Lung (tissue), 12 donors: Measurements from ENCODE around the gene PTRHD1. TPM values are rescaled to one million over a fixed set of nuclear protein-coding genes. Genes with fewer than 3 reads are reported as not detected.

Source experiments
- ATAC-seq: fragments of 200-7000 bp; cut with Tn5 transposase; one replicate; pipeline ENCODE4 v1.9.1; 2020; ENCODE audit warnings: moderate number of reproducible peaks; ENCODE audit not compliant: insufficient read depth, low FRiP score
- DNase-seq, 3 donors: peaks; one replicate each; pipeline ENCODE4 v3.0.0-alpha.2; 2013 to 2017
- H3K27ac ChIP-seq, 2 donors: one replicate each; pipeline ENCODE4 v1.5.1; 2013; ENCODE audit warnings: mild to moderate bottlenecking in 2 of 2, moderate library complexity in 2 of 2, control low read depth in 1 of 2, inconsistent platforms in 1 of 2, low read depth in 1 of 2, low read length in 1 of 2
- H3K27me3 ChIP-seq, 3 donors: one replicate each; pipeline ENCODE4 v1.5.1; 2013; ENCODE audit warnings: low read length in 2 of 3; ENCODE audit not compliant: control insufficient read depth in 3 of 3, insufficient read depth in 3 of 3
- H3K36me3 ChIP-seq, 4 donors: one replicate each; pipeline ENCODE4 v1.5.1; 2013; ENCODE audit warnings: low read length in 4 of 4, mild to moderate bottlenecking in 1 of 4, moderate library complexity in 1 of 4; ENCODE audit not compliant: control insufficient read depth in 4 of 4, insufficient read depth in 4 of 4
- H3K4me1 ChIP-seq, 5 donors: one replicate each; pipeline ENCODE4 v1.5.1; 2013; ENCODE audit warnings: low read length in 5 of 5, mild to moderate bottlenecking in 2 of 5, moderate library complexity in 1 of 5; ENCODE audit not compliant: control insufficient read depth in 5 of 5, insufficient read depth in 5 of 5
- H3K4me3 ChIP-seq: one replicate; pipeline ENCODE4 v1.5.1; 2013; ENCODE audit warnings: mild to moderate bottlenecking, control low read depth, moderate library complexity
- H3K9ac ChIP-seq, 2 donors: one replicate each; pipeline ENCODE4 v1.5.1; 2013; ENCODE audit warnings: low read length in 2 of 2, control low read depth in 1 of 2; ENCODE audit not compliant: insufficient read depth in 1 of 2
- H3K9me3 ChIP-seq, 4 donors: one replicate each; pipeline ENCODE4 v1.5.1; 2013; ENCODE audit warnings: low read length in 3 of 4, mild to moderate bottlenecking in 1 of 4, moderate library complexity in 1 of 4; ENCODE audit not compliant: control insufficient read depth in 4 of 4, insufficient read depth in 3 of 4
- CTCF ChIP-seq: IDR thresholded peaks from 2 replicates; pipeline ENCODE4 v1.5.1; 2012; ENCODE audit warnings: mild to moderate bottlenecking; ENCODE audit errors: control extremely low read depth, extremely low read depth
- WGBS, 2 donors: extraction: QIAGEN DNeasy Blood & Tissue Kit; methylation state at CpG; one replicate each; pipeline ENCODE4 v1.1.7; 2013; 5-methylcytosine and 5-hydroxymethylcytosine counted together
- polyA plus RNA-seq, 2 donors: library from polyadenylated mRNA; stranded (reverse); fragments of 200-250 nt; gene quantifications; one replicate each; pipeline ENCODE4 v1.2.1, GENCODE V29; 2013
- total RNA-seq, 2 donors: library from RNA; depleted of rRNA in 1 of 2; stranded (reverse); fragments of >200 nt in 1 of 2; gene quantifications; one replicate each; pipeline ENCODE4 v1.2.1, GENCODE V29; 2014 to 2021
- donor health status: control.
- donor health status: control.
- donor health status: Bipolar disorder and iron deficiency.
- donor health status: healthy.
- donor health status: DM: yes; HTN: yes; CAD: no.

The PTRHD1 gene
- total and polyA plus RNA-seq, 4 donors = 22.3 to 39.2 (median 32.3) TPM

- H3K9ac ChIP-seq = no peak overlapping the region
- WGBS, 2 donors = 80 to 87% methylated on average over 9 of the region's 9 CpGs
Measured at GRCh38 chr2:24832521-24832920, 39.3 kb upstream of the PTRHD1 start.

GRCh38 chr2:24832073-24832461 lies 38.9 kb upstream of the PTRHD1 start:
- ATAC-seq = no peak

More at GRCh38 chr2:24832521-24832920, 39.3 kb upstream of the PTRHD1 start:
- H3K27ac ChIP-seq = no peak overlapping the region
- no peak overlapping the region for H3K4me3 ChIP-seq
- H3K36me3 ChIP-seq = peaks cover 0 to 17% (median 6%) of the 10 kb centered on the region in 4 donors
- no peaks in the 10 kb centered on the region for H3K27me3 ChIP-seq
- DNase-seq (peak in 1 of 3 donors; percentile 8), ATAC-seq (no peak)
- no peaks in the 10 kb centered on the region for H3K9me3 ChIP-seq
- peaks cover 0 to 5% (median 0%) of the 10 kb centered on the region in 5 donors for H3K4me1 ChIP-seq
- no peak for TF ChIP-seq CTCF

GRCh38 chr2:24831221-24832072 lies 38.3 kb upstream of the PTRHD1 start:
- Histone ChIP-seq H3K27ac (no peak overlapping the region), H3K9ac (no peak overlapping the region), H3K4me1 (peaks cover 0 to 10% (median 2%) of the 10 kb centered on the region in 5 donors), H3K27me3 (no peaks in the 10 kb centered on the region), H3K9me3 (no peaks in the 10 kb centered on the region), H3K4me3 (no peak overlapping the region), H3K36me3 (peaks cover 0 to 17% (median 2%) of the 10 kb centered on the region in 4 donors)
- WGBS, 2 donors = 87 to 91% methylated on average over 12 to 18 of the region's 18 CpGs
- no peak for DNase-seq
- ATAC-seq = no peak
- no peak for TF ChIP-seq CTCF

More at GRCh38 chr2:24832073-24832461, 38.9 kb upstream of the PTRHD1 start:
- TF ChIP-seq CTCF = no peak
- WGBS, 2 donors = 68 to 83% methylated on average over 12 to 14 of the region's 14 CpGs
- H3K4me3 ChIP-seq = no peak overlapping the region
- no peaks in the 10 kb centered on the region for H3K9me3 ChIP-seq
- H3K9ac ChIP-seq = no peak overlapping the region
- peak in 1 of 3 donors; percentile 26 for DNase-seq
- peaks cover 0 to 10% (median 2%) of the 10 kb centered on the region in 5 donors for H3K4me1 ChIP-seq
- no peaks in the 10 kb centered on the region for H3K27me3 ChIP-seq
- no peak overlapping the region for H3K27ac ChIP-seq
- H3K36me3 ChIP-seq = peaks cover 0 to 17% (median 5%) of the 10 kb centered on the region in 4 donors
